ENCODE data around the gene MTMR8.
A peak's percentile ranks its signal among the peaks of the same experiment; 100 is the strongest.
"Not testable (repeated sequence)": the region's sequence is repeated elsewhere in the genome, so short reads cannot be mapped to it uniquely, and the experiment has no call there.

The MTMR8 gene

GRCh38 chrX:64394874-64395567, at the start of gene MTMR8:
TSS of gene MTMR8 (minus strand) at chrX:64395452. CDS start at chrX:64395363, 89 bp downstream.
- peak within 1 kb of the TSS; percentile 96 for H3K4me3 Mint-ChIP-seq
- H3K36me3 Mint-ChIP-seq (ENCODE audit: low read depth), result peaks cover 2% of the 10 kb centered on the region
- H3K4me1 Mint-ChIP-seq (ENCODE audit: low read depth), result peaks cover 25% of the 10 kb centered on the region
- no peaks in the 10 kb centered on the region for H3K27me3 Mint-ChIP-seq (ENCODE audit: low read depth)
- H3K9me3 Mint-ChIP-seq, result peaks cover 11% of the 10 kb centered on the region
- H3K27ac Mint-ChIP-seq, result peak within 1 kb of the TSS; percentile 73

- Mint-ChIP-seq H3K27ac (no peak overlapping the region), H3K9me3 (no peaks in the 10 kb centered on the region), H3K27me3 (ENCODE audit: low read depth) (no peaks in the 10 kb centered on the region), H3K4me3 (no peak overlapping the region), H3K4me1 (ENCODE audit: low read depth) (no peaks in the 10 kb centered on the region), H3K36me3 (ENCODE audit: low read depth) (no peaks in the 10 kb centered on the region)
Measured at GRCh38 chrX:64439551-64439950, 44.3 kb upstream of the MTMR8 start.

GRCh38 chrX:64437665-64438064, 42.4 kb upstream of the MTMR8 start:
- Mint-ChIP-seq H3K4me3 (no peak overlapping the region), H3K27ac (no peak overlapping the region), H3K36me3 (ENCODE audit: low read depth) (no peaks in the 10 kb centered on the region), H3K4me1 (ENCODE audit: low read depth) (no peaks in the 10 kb centered on the region), H3K9me3 (no peaks in the 10 kb centered on the region), H3K27me3 (ENCODE audit: low read depth) (no peaks in the 10 kb centered on the region)

DNA sequence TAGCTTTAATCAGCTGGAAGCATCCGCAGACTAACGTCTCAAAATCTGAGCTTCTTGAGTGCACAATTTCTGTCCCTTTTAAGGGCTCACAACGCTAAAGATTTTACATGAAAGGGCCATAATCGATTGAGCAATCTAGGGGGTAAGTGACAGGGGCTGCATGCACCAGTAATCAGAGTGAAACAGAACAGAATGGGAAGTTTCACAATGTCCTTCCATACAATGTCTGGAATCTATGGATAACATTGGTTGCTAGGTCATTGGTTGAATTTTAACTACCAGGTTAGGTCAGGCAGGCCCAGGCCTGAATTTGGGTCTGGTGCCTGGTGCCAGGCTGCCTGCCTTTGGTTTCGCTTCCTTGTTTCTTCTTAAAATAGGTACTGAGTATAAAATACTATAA, 42.0 kb upstream of the MTMR8 start:
- H3K4me1 Mint-ChIP-seq (ENCODE audit: low read depth), result no peaks in the 10 kb centered on the region
- H3K27me3 Mint-ChIP-seq (ENCODE audit: low read depth), result no peaks in the 10 kb centered on the region
- H3K4me3 Mint-ChIP-seq, result no peak overlapping the region
- H3K36me3 Mint-ChIP-seq (ENCODE audit: low read depth), result no peaks in the 10 kb centered on the region
- H3K27ac Mint-ChIP-seq, result no peak overlapping the region
- no peaks in the 10 kb centered on the region for H3K9me3 Mint-ChIP-seq

DNA sequence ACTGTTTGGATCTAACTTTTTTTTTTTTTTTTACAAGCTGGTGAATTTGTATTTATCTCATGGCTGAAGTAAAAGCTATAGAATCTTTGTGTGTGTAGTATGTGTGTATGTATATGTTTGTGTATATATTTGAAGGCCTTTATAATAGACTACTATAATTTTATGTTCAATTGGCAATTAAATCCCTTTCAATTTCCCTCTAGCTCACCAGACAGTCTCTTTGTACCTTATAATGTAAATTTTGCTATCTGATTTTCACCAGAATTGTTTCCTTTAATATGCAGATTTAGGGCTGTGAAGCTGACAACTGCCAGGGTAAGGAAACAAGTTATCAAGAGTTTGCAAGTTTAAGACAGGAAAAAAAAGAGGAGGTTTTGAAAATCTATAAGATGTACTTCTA, 33.1 kb upstream of the MTMR8 start:
- no peak overlapping the region for H3K4me3 Mint-ChIP-seq
- no peaks in the 10 kb centered on the region for H3K9me3 Mint-ChIP-seq
- H3K27me3 Mint-ChIP-seq (ENCODE audit: low read depth), result no peaks in the 10 kb centered on the region
- H3K36me3 Mint-ChIP-seq (ENCODE audit: low read depth), result no peaks in the 10 kb centered on the region
- H3K27ac Mint-ChIP-seq, result no peak overlapping the region
- no peaks in the 10 kb centered on the region for H3K4me1 Mint-ChIP-seq (ENCODE audit: low read depth)

DNA sequence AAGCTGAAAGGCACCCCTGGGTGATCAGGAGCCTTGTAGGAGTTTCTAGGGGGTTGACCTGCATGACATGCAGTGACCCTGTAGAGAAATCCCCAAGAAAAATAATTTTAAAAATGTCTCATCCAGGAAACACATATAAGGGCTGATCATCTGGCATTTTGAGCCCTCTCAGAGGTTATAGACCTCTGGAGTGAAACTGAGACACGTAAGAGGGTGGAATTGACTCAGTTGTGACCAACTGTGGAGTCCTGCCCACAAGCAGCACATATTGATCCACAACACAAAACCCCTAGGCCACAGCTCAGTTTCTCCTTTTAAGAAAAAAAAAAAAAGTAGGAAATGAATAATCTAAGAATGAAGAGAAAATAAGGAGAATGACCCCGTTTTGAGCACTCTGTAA, 32.5 kb upstream of the MTMR8 start:
- Mint-ChIP-seq H3K9me3 (no peaks in the 10 kb centered on the region), H3K27ac (no peak overlapping the region), H3K36me3 (ENCODE audit: low read depth) (no peaks in the 10 kb centered on the region), H3K4me3 (no peak overlapping the region), H3K27me3 (ENCODE audit: low read depth) (no peaks in the 10 kb centered on the region), H3K4me1 (ENCODE audit: low read depth) (no peaks in the 10 kb centered on the region)

DNA sequence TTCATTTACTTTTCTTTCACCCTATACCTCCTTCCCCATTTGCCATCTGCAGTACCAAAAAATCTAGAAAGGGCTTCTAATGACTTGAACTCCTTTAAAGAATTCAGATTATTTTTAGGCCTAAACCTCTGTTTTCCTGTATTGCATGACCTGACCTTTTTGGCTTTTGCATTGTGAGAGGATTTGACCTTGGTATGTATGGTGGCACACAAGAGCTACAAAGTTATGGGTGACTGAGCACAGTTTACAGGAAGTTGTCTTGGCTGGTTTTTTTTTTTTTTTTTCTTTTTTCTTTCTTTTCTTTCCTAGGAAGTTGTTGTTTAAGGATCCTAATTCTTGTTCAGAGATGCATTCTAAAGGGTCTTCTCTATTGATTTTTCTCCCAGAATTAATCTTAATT, 32.0 kb upstream of the MTMR8 start:
- Mint-ChIP-seq H3K4me1 (ENCODE audit: low read depth) (no peaks in the 10 kb centered on the region), H3K36me3 (ENCODE audit: low read depth) (no peaks in the 10 kb centered on the region), H3K27me3 (ENCODE audit: low read depth) (no peaks in the 10 kb centered on the region), H3K27ac (no peak overlapping the region), H3K4me3 (no peak overlapping the region), H3K9me3 (no peaks in the 10 kb centered on the region)

GRCh38 chrX:64409730-64410129, 14.5 kb upstream of the MTMR8 start:
- not testable (repeated sequence) for H3K27ac Mint-ChIP-seq; H3K9me3 Mint-ChIP-seq; H3K4me3 Mint-ChIP-seq; H3K36me3 Mint-ChIP-seq (ENCODE audit: low read depth); H3K4me1 Mint-ChIP-seq (ENCODE audit: low read depth); H3K27me3 Mint-ChIP-seq (ENCODE audit: low read depth)

DNA sequence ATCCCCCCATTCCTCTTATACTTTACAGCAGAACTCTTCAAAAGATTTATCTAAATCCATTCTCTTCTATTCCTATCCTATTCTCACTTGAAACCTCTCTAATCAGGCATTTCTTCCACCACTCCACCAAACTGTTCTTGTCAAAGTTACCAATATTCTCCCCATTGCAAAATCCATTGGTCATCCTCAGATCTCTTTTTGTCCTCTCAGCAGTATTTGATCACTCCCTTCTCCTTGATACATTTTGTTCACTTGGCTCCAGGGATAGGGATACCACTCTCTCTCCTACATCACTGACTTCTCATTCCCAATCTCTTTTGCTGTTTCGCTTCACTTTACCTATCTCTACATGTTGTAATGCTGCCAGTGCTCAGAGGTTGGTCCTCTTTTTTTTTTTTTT, 2.8 kb upstream of the MTMR8 start:
- H3K4me1 Mint-ChIP-seq (ENCODE audit: low read depth), result peaks cover 16% of the 10 kb centered on the region
- H3K27ac Mint-ChIP-seq, result no peak overlapping the region
- peaks cover 6% of the 10 kb centered on the region for H3K27me3 Mint-ChIP-seq (ENCODE audit: low read depth)
- H3K9me3 Mint-ChIP-seq, result peaks cover 11% of the 10 kb centered on the region
- H3K36me3 Mint-ChIP-seq (ENCODE audit: low read depth), result peaks cover 2% of the 10 kb centered on the region
- no peak overlapping the region for H3K4me3 Mint-ChIP-seq

GRCh38 chrX:64395568-64395929, 297 bp upstream of the MTMR8 start:
- Mint-ChIP-seq H3K4me1 (ENCODE audit: low read depth) (peaks cover 25% of the 10 kb centered on the region), H3K9me3 (peaks cover 11% of the 10 kb centered on the region), H3K36me3 (ENCODE audit: low read depth) (peaks cover 2% of the 10 kb centered on the region), H3K4me3 (peak overlapping the region; percentile 96), H3K27me3 (ENCODE audit: low read depth) (peaks cover under 1% of the 10 kb centered on the region), H3K27ac (peak overlapping the region; percentile 60)

DNA sequence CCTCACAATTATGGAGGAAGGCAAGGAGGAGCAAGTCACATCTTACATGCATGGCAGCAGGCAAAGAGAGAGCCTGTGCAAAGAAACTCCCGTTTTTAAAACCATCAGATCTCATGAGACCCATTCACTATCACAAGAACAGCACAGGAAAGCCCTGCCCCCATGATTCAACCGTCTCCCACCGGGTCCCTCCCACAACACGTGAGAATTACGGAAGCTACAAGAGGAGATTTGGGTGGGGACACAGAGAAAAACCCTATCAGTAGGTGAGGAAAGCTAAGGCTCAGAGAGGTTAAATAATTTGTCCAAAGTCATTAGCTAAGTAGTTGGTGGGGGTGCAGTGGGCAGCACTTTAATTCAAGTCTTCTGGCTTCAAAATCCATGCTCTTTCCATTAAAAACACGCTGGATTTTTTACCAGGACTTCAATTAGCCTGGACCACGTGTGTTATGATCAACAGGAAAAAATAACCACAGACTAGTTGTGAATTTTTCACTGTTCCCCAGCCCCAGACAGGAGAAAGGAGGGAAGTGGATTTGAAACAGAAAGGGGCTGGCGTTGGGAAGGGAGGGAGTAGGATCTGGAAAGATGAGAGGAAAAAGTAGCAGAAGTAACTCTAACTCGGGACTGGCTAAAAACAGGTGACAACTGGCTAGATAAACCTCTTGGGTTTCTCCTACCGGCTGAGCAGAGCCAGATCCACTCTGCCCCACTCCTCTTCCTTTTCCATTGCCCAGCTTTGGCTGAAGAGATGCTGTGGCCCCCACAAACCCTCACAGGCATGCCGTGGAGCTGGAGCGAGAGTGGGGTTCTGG, 986 bp downstream of the MTMR8 start:
- Mint-ChIP-seq H3K4me1 (ENCODE audit: low read depth) (peaks cover 25% of the 10 kb centered on the region), H3K27ac (peak overlapping the region; percentile 73), H3K27me3 (ENCODE audit: low read depth) (no peaks in the 10 kb centered on the region), H3K36me3 (ENCODE audit: low read depth) (peaks cover 2% of the 10 kb centered on the region), H3K4me3 (peak overlapping the region; percentile 96), H3K9me3 (peaks cover 11% of the 10 kb centered on the region)

DNA sequence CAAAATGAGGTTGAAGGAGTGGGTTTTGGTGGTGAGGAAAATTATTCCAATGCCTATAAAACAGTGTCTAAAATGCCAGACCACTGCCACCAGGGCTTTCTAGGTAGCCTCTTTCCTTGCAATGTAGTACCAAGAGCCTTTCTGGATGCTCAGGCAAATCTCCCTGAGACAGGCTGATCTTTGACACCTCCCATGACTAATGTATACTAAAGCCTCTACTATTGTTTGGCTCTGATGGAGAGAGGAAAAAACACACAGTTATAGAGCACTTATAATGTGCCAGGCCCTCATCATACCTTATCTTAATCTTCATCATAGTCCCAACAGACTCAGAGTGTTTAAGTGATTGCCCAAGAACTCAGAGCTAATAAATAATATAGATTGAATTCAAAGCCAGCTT, 5.8 kb downstream of the MTMR8 start:
- Mint-ChIP-seq H3K4me3 (no peak overlapping the region), H3K4me1 (ENCODE audit: low read depth) (peaks cover 19% of the 10 kb centered on the region), H3K36me3 (ENCODE audit: low read depth) (peaks cover 4% of the 10 kb centered on the region), H3K27ac (no peak overlapping the region), H3K27me3 (ENCODE audit: low read depth) (no peaks in the 10 kb centered on the region), H3K9me3 (peaks cover 9% of the 10 kb centered on the region)

GRCh38 chrX:64380789-64381188, 14.5 kb downstream of the MTMR8 start:
- H3K9me3 Mint-ChIP-seq, result peaks cover 47% of the 10 kb centered on the region
- H3K4me3 Mint-ChIP-seq; H3K4me1 Mint-ChIP-seq (ENCODE audit: low read depth); H3K27ac Mint-ChIP-seq; H3K27me3 Mint-ChIP-seq (ENCODE audit: low read depth): not testable (repeated sequence)
- H3K36me3 Mint-ChIP-seq (ENCODE audit: low read depth), result peaks cover 27% of the 10 kb centered on the region

DNA sequence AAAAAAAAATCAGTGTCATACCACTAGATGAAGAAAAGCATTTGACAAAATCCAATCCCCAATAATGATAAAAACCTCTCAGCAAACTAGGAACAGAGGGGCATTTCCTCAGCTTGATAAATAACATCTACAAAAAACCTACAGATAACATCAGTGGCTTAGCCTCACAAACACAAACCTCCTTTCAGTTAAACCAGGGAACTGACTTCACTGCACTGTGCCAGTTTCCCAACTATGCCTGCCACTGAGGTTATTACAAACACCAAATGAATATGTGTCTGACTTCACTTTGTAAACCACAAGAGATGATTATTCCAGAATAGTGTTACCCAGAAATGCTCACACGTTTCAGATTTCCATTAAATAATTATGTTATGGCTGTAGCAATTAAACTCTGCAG, 15.3 kb downstream of the MTMR8 start:
- Mint-ChIP-seq H3K36me3 (ENCODE audit: low read depth) (peaks cover 23% of the 10 kb centered on the region), H3K4me1 (ENCODE audit: low read depth) (no peaks in the 10 kb centered on the region), H3K27me3 (ENCODE audit: low read depth) (no peaks in the 10 kb centered on the region), H3K27ac (no peak overlapping the region), H3K4me3 (no peak overlapping the region), H3K9me3 (peaks cover 39% of the 10 kb centered on the region)

DNA sequence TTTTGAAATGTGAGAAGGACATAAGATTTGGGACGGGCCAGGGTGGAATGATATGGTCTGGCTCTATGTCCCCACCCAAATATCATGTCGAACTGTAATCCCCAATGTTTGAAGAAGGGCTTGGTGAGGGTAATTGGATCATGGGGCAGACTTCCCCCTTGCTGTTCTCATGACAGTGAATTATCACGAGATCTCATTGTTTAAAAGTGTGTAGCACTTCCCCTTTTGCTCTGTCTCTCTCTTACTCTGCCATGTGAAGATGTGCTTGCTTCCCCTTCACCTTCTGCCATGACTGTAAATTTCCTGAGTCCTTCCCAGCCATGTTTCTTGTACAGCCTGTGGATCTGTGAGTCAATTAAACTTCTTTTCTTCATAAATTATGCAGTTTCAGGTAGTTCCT, 17.5 kb downstream of the MTMR8 start:
- no peak overlapping the region for H3K27ac Mint-ChIP-seq
- H3K9me3 Mint-ChIP-seq, result peaks cover 40% of the 10 kb centered on the region
- peaks cover 17% of the 10 kb centered on the region for H3K36me3 Mint-ChIP-seq (ENCODE audit: low read depth)
- no peaks in the 10 kb centered on the region for H3K4me1 Mint-ChIP-seq (ENCODE audit: low read depth)
- no peaks in the 10 kb centered on the region for H3K27me3 Mint-ChIP-seq (ENCODE audit: low read depth)
- H3K4me3 Mint-ChIP-seq, result no peak overlapping the region
